ENCODE measurements around the gene NTN1.

Gene NTN1

GRCh38 chr17:9127340-9127739 lies 106.0 kb downstream of the NTN1 start:
- H3K4me3 ChIP-seq (ENCODE audit: control insufficient read depth, low read depth, low read length): no peak overlapping the region
- no peak for DNase-seq (ENCODE audit: low read depth)
- TF ChIP-seq CTCF (IDR thresholded peaks at IDR 0.05; ENCODE audit: control insufficient read depth, insufficient read depth, low read depth, low read length, missing control alignments): no peak

- no peak for DNase-seq (ENCODE audit: low read depth)
- TF ChIP-seq CTCF (IDR thresholded peaks at IDR 0.05; ENCODE audit: control insufficient read depth, insufficient read depth, low read depth, low read length, missing control alignments): no peak
- H3K4me3 ChIP-seq (ENCODE audit: control insufficient read depth, low read depth, low read length): no peak overlapping the region
Observed at GRCh38 chr17:9131371-9131770, 110.1 kb downstream of the NTN1 start.

GRCh38 chr17:9132291-9132690 lies 111.0 kb downstream of the NTN1 start:
- TF ChIP-seq CTCF (IDR thresholded peaks at IDR 0.05; ENCODE audit: control insufficient read depth, insufficient read depth, low read depth, low read length, missing control alignments): no peak
- H3K4me3 ChIP-seq (ENCODE audit: control insufficient read depth, low read depth, low read length): no peak overlapping the region
- no peak for DNase-seq (ENCODE audit: low read depth)

- no peak for TF ChIP-seq CTCF (IDR thresholded peaks at IDR 0.05; ENCODE audit: control insufficient read depth, insufficient read depth, low read depth, low read length, missing control alignments)
- H3K4me3 ChIP-seq (ENCODE audit: control insufficient read depth, low read depth, low read length): no peak overlapping the region
- DNase-seq (ENCODE audit: low read depth): no peak
Observed at GRCh38 chr17:9132944-9133610, 111.8 kb downstream of the NTN1 start.

GRCh38 chr17:9138161-9138717 lies 116.9 kb downstream of the NTN1 start:
- TF ChIP-seq CTCF (IDR thresholded peaks at IDR 0.05; ENCODE audit: control insufficient read depth, insufficient read depth, low read depth, low read length, missing control alignments): no peak
- no peak overlapping the region for H3K4me3 ChIP-seq (ENCODE audit: control insufficient read depth, low read depth, low read length)
- DNase-seq (ENCODE audit: low read depth): no peak

GRCh38 chr17:9139695-9140094 lies 118.4 kb downstream of the NTN1 start:
- no peak for TF ChIP-seq CTCF (IDR thresholded peaks at IDR 0.05; ENCODE audit: control insufficient read depth, insufficient read depth, low read depth, low read length, missing control alignments)
- H3K4me3 ChIP-seq (ENCODE audit: control insufficient read depth, low read depth, low read length): no peak overlapping the region
- DNase-seq (ENCODE audit: low read depth): no peak
